Kidney epithelial cell (primary cell): ENCODE data around the gene DSCAM. TPM values are rescaled to one million over a fixed set of nuclear protein-coding genes. Genes with fewer than 3 reads are reported as not detected.

Source experiments
- DNase-seq: peaks from one replicate; pipeline ENCODE4 v3.0.0-alpha.2; 2010; ENCODE audit warnings: low read depth
- H3K27me3 ChIP-seq: 2 replicates; pipeline ENCODE4 v1.6.0; 2011; ENCODE audit warnings: low read length; ENCODE audit not compliant: control insufficient read depth, insufficient read depth
- H3K36me3 ChIP-seq: 2 replicates; pipeline ENCODE4 v1.5.1; 2011; ENCODE audit warnings: low read length; ENCODE audit not compliant: control insufficient read depth, insufficient read depth
- H3K4me3 ChIP-seq: 2 replicates; pipeline ENCODE4 v1.5.1; 2011; ENCODE audit warnings: low read depth, mild to moderate bottlenecking, control low read depth, low read length
- total RNA-seq: library from RNA; depleted of rRNA; stranded (reverse); fragments of >200 nt; gene quantifications from 2 replicates; pipeline ENCODE4 v1.2.3, GENCODE V29; 2015
- TF ChIP-seq, protein P1 (sequence below): IDR thresholded peaks from 2 replicates; pipeline ENCODE4 v1.5.1; 2011; ENCODE audit warnings: mild to moderate bottlenecking, moderate library complexity, low read length, control low read depth, inconsistent platforms; ENCODE audit not compliant: insufficient read depth, poor library complexity, severe bottlenecking

The DSCAM gene
- total RNA-seq, 1 donor from 2014 or later: 0.21 TPM

DNA sequence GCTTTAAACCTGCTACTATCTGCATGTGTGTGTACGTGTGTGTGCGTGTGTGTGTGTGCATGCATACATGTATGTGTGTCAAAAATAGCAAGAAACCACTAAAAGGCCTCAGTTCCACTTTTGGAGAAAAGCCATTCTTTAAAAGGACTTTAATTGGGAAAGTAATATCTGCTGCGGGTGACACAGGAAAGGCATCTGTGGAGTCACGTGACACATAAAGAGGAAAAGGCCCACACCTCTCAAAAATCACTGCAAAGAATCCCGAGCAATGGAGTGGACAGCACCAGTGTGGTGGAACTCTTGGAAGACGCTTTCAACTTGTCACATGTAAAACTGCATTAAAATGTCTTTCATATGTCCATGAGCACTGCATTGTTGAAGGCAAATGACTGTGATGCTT lies 63.6 kb downstream of the DSCAM start:
- no peak for DNase-seq
- no peak overlapping the region for H3K4me3 ChIP-seq
- no peaks in the 10 kb centered on the region for H3K27me3 ChIP-seq
- H3K36me3 ChIP-seq: no peaks in the 10 kb centered on the region
- TF ChIP-seq, protein P1, sequence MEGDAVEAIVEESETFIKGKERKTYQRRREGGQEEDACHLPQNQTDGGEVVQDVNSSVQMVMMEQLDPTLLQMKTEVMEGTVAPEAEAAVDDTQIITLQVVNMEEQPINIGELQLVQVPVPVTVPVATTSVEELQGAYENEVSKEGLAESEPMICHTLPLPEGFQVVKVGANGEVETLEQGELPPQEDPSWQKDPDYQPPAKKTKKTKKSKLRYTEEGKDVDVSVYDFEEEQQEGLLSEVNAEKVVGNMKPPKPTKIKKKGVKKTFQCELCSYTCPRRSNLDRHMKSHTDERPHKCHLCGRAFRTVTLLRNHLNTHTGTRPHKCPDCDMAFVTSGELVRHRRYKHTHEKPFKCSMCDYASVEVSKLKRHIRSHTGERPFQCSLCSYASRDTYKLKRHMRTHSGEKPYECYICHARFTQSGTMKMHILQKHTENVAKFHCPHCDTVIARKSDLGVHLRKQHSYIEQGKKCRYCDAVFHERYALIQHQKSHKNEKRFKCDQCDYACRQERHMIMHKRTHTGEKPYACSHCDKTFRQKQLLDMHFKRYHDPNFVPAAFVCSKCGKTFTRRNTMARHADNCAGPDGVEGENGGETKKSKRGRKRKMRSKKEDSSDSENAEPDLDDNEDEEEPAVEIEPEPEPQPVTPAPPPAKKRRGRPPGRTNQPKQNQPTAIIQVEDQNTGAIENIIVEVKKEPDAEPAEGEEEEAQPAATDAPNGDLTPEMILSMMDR: no peak

DNA sequence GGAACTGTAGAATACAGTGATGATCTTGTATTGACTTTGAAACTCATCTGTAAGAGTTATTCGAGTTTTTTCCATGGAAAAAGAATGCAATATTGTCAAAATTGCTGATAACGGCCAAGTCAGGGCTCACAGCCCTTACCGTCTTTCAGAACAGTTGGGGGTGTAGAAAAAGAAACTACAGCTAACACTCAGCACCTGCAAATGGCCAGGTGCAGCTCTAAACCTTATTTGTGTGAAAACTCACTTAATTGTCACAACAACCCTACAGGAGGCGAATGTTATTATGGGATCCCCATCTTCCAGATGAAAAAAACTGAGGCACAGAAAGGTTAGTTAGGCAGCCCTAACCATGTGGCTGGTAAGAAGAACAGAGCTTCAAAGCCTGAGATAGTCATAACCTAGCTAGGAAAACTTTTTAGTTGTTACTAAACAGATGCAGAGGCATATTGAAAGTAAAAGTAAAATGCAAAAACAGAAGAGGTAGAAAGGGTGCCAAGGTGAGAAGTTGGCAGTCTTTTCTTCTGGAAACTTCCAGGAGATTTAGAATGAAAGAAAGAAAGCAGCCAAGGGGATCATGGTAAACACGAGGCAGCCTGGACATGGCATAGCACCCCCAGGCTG lies 76.4 kb downstream of the DSCAM start:
- TF ChIP-seq, protein P1: no peak
- Histone ChIP-seq H3K27me3 (no peaks in the 10 kb centered on the region), H3K4me3 (no peak overlapping the region), H3K36me3 (no peaks in the 10 kb centered on the region)
- no peak for DNase-seq

DNA sequence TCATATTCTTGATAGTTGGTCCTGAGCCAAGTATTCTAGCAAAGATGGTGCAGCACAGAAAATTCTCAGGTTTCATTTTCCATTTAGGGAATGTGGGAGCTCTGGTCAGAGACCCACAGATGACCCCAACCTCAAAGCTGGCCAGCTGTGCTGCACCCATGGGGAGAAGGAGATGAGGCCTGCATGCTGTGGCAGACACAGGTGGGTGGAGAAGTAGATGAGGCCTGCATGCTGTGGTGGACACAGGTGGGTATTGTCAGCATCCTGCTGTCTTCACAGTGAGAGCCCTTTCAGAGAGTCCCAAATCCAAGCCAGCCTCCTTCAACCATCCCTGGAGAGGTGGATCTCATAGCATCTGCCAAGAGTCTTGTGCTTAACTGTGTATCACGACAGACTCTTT lies 77.7 kb downstream of the DSCAM start:
- no peaks in the 10 kb centered on the region for H3K36me3 ChIP-seq
- TF ChIP-seq, protein P1: no peak
- H3K4me3 ChIP-seq: no peak overlapping the region
- no peak for DNase-seq
- H3K27me3 ChIP-seq: no peaks in the 10 kb centered on the region

DNA sequence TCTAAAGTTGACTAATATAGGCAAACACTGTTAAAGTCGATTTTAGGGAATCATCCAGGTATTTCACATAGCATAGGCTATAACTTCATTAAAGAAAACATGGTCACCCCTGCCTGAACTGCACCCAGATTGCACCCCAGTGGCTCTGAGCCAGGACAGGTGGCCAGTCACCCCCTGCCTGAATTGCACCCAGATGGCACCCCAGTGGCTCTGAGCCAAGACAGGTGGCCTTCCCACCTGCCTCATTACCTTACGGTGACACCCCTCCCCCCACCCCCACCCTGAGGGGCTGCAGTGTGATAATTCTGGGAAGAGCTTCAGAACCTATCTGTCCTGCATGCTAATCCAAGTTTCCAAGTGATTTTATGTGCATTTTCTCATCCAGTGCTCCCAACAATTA lies 78.9 kb downstream of the DSCAM start:
- H3K4me3 ChIP-seq: no peak overlapping the region
- no peaks in the 10 kb centered on the region for H3K27me3 ChIP-seq
- H3K36me3 ChIP-seq: no peaks in the 10 kb centered on the region
- TF ChIP-seq, protein P1: no peak
- DNase-seq: no peak

DNA sequence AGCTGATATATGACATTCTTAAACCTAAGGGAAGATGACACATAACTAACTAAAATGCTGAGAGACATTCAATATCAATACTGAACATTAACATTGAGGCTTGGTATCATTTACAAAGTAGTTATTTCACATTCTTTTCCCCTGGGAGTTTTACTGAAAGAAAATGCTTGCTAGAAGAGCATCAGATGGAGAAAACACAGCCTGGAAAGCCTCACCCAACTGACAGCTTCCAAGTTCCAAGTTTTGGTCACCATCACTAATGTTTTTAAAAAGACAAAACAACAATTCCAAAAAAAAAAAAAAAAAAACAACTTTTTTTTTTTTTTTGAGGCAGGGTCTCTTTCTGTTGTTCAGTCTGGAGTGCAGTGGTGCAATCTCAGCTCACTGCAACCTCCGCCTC lies 80.6 kb downstream of the DSCAM start:
- no peaks in the 10 kb centered on the region for H3K36me3 ChIP-seq
- no peaks in the 10 kb centered on the region for H3K27me3 ChIP-seq
- H3K4me3 ChIP-seq: no peak overlapping the region
- TF ChIP-seq, protein P1: no peak
- DNase-seq: no peak

DNA sequence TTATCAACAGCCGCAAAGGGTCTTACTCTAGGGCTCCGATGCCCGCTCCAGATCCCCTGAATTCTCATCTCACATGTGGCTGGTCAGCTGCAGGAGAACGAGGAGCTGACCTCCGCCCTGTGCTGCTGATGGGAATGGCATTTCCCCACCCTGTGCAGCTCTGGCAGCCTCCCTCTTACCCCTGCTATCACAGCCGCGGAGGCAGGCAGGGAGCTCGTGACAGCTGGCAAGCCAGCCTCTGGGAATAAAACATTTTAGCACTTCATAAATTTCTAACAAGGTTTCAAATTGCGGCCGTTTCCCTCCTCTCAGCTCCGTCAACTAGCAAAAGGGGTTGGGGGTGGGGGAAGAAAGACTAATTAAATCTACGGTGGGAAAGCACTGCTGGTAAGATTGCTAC lies 81.1 kb downstream of the DSCAM start:
- no peak overlapping the region for H3K4me3 ChIP-seq
- no peak for DNase-seq
- H3K36me3 ChIP-seq: no peaks in the 10 kb centered on the region
- no peaks in the 10 kb centered on the region for H3K27me3 ChIP-seq
- TF ChIP-seq, protein P1: no peak
